Spleen (tissue), 7 donors: ENCODE results near the gene HSD17B12.

Source experiments
- CTCF ChIP-seq, 11 experiments: fragments of 200-600 bp in 7 of 11; fragments of 450-650 bp in 4 of 11; sonication (generic) in 4 of 11; IDR thresholded peaks in 8 of 11; conservative IDR thresholded peaks in 3 of 11; 1 replicate in 7 of 11; 2 replicates in 4 of 11; pipeline versions ENCODE4 v1.4.0 to v1.8.0; 2016 to 2021; ENCODE audit warnings: antibody characterized with exemption in 11 of 11, inconsistent platforms in 4 of 11, mild to moderate bottlenecking in 1 of 11
- POLR2AphosphoS5 ChIP-seq, 3 donors: sonication (generic); formaldehyde crosslinking; IDR thresholded peaks; one replicate each; pipeline ENCODE4 v1.5.1; 2017; ENCODE audit warnings: antibody characterized with exemption in 3 of 3
- donor health status: DM: no; HTN: no; CAD: no; lungs with moderate emphysema.
- donor health status: DM: no; HTN: no; CAD: no.
- donor health status: DM: no; HTN: no; CAD: no.

GRCh38 chr11:43852057-43852636 is 171.6 kb downstream of the HSD17B12 start:
- TF ChIP-seq POLR2AphosphoS5 (IDR thresholded peaks at IDR 0.05) (no peak), CTCF (IDR thresholded peaks at IDR 0.05 in 8 of 11, conservative IDR thresholded peaks at IDR 0.05 in 3 of 11) (peak; percentile 45 to 77 (median 69))
